ENCODE measurements around the gene RBKS.

Gene RBKS

GRCh38 chr2:27890146-27890923 is at the start of gene RBKS, which contains the start of gene BABAM2:
RBKS (minus strand) TSS chr2:27890387; CDS start chr2:27890345, 42 bp downstream.
BABAM2 (plus strand) TSS chr2:27890729; CDS start chr2:27894557, 3,828 bp downstream.
- DNase-seq (ENCODE audit: low read depth in 2 of 2), result peak; percentile 79

GRCh38 chr2:27935026-27935425 is 44.8 kb upstream of the RBKS start:
- no peak for DNase-seq (ENCODE audit: low read depth in 2 of 2)

- no peak for DNase-seq (ENCODE audit: low read depth in 2 of 2)
These were observed 42.2 kb upstream of the RBKS start for GRCh38 chr2:27932396-27932795.

GRCh38 chr2:27931361-27931950 is 41.3 kb upstream of the RBKS start:
- DNase-seq (ENCODE audit: low read depth in 2 of 2), result no peak

GRCh38 chr2:27929916-27930486 is 39.8 kb upstream of the RBKS start:
- DNase-seq (ENCODE audit: low read depth in 2 of 2), result no peak

GRCh38 chr2:27925766-27926472 is 35.7 kb upstream of the RBKS start:
- no peak for DNase-seq (ENCODE audit: low read depth in 2 of 2)

GRCh38 chr2:27922842-27923241 is 32.7 kb upstream of the RBKS start:
- no peak for DNase-seq (ENCODE audit: low read depth in 2 of 2)

GRCh38 chr2:27921880-27922547 is 31.8 kb upstream of the RBKS start:
- no peak for DNase-seq (ENCODE audit: low read depth in 2 of 2)

- no peak for DNase-seq (ENCODE audit: low read depth in 2 of 2)
These were observed 31.2 kb upstream of the RBKS start for GRCh38 chr2:27921424-27921823.

GRCh38 chr2:27920148-27920885 is 30.1 kb upstream of the RBKS start:
- DNase-seq (ENCODE audit: low read depth in 2 of 2), result no peak

GRCh38 chr2:27916293-27916995 is 26.3 kb upstream of the RBKS start:
- DNase-seq (ENCODE audit: low read depth in 2 of 2), result no peak

GRCh38 chr2:27915874-27916273 is 25.7 kb upstream of the RBKS start:
- DNase-seq (ENCODE audit: low read depth in 2 of 2), result no peak

- DNase-seq (ENCODE audit: low read depth in 2 of 2), result no peak
These were observed 25.0 kb upstream of the RBKS start for GRCh38 chr2:27915191-27915590.

GRCh38 chr2:27914805-27915175 is 24.6 kb upstream of the RBKS start:
- DNase-seq (ENCODE audit: low read depth in 2 of 2), result no peak

- DNase-seq (ENCODE audit: low read depth in 2 of 2), result no peak
These were observed 24.0 kb upstream of the RBKS start for GRCh38 chr2:27914041-27914804.

- no peak for DNase-seq (ENCODE audit: low read depth in 2 of 2)
These were observed 22.3 kb upstream of the RBKS start for GRCh38 chr2:27912512-27912911.

- no peak for DNase-seq (ENCODE audit: low read depth in 2 of 2)
These were observed 21.4 kb upstream of the RBKS start for GRCh38 chr2:27911458-27912210.

- no peak for DNase-seq (ENCODE audit: low read depth in 2 of 2)
These were observed 19.7 kb upstream of the RBKS start for GRCh38 chr2:27909901-27910300.

GRCh38 chr2:27907547-27907946 is 17.4 kb upstream of the RBKS start:
- DNase-seq (ENCODE audit: low read depth in 2 of 2), result no peak

All from stimulated activated CD4-positive, alpha-beta T cell treated with anti-CD3 and anti-CD28 coated beads, Interleukin-12 subunit alpha, Interleukin-12 subunit beta, amount 100 ng/mL, for 24 hours (primary cell).